Lung (tissue), 12 donors: ENCODE measurements around the gene LDB2. TPM values are rescaled to one million over a fixed set of nuclear protein-coding genes. Genes with fewer than 3 reads are reported as not detected.

Experiments
- ATAC-seq: fragments of 200-7000 bp; cut with Tn5 transposase; one replicate; pipeline ENCODE4 v1.9.1; 2020; ENCODE audit warnings: moderate number of reproducible peaks; ENCODE audit not compliant: insufficient read depth, low FRiP score
- DNase-seq, 3 donors: peaks; one replicate each; pipeline ENCODE4 v3.0.0-alpha.2; 2013 to 2017
- H3K27ac ChIP-seq, 2 donors: one replicate each; pipeline ENCODE4 v1.5.1; 2013; ENCODE audit warnings: mild to moderate bottlenecking in 2 of 2, moderate library complexity in 2 of 2, control low read depth in 1 of 2, inconsistent platforms in 1 of 2, low read depth in 1 of 2, low read length in 1 of 2
- H3K27me3 ChIP-seq, 3 donors: one replicate each; pipeline ENCODE4 v1.5.1; 2013; ENCODE audit warnings: low read length in 2 of 3; ENCODE audit not compliant: control insufficient read depth in 3 of 3, insufficient read depth in 3 of 3
- H3K36me3 ChIP-seq, 4 donors: one replicate each; pipeline ENCODE4 v1.5.1; 2013; ENCODE audit warnings: low read length in 4 of 4, mild to moderate bottlenecking in 1 of 4, moderate library complexity in 1 of 4; ENCODE audit not compliant: control insufficient read depth in 4 of 4, insufficient read depth in 4 of 4
- H3K4me1 ChIP-seq, 5 donors: one replicate each; pipeline ENCODE4 v1.5.1; 2013; ENCODE audit warnings: low read length in 5 of 5, mild to moderate bottlenecking in 2 of 5, moderate library complexity in 1 of 5; ENCODE audit not compliant: control insufficient read depth in 5 of 5, insufficient read depth in 5 of 5
- H3K4me3 ChIP-seq: one replicate; pipeline ENCODE4 v1.5.1; 2013; ENCODE audit warnings: mild to moderate bottlenecking, control low read depth, moderate library complexity
- H3K9ac ChIP-seq, 2 donors: one replicate each; pipeline ENCODE4 v1.5.1; 2013; ENCODE audit warnings: low read length in 2 of 2, control low read depth in 1 of 2; ENCODE audit not compliant: insufficient read depth in 1 of 2
- H3K9me3 ChIP-seq, 4 donors: one replicate each; pipeline ENCODE4 v1.5.1; 2013; ENCODE audit warnings: low read length in 3 of 4, mild to moderate bottlenecking in 1 of 4, moderate library complexity in 1 of 4; ENCODE audit not compliant: control insufficient read depth in 4 of 4, insufficient read depth in 3 of 4
- WGBS, 2 donors: extraction: QIAGEN DNeasy Blood & Tissue Kit; methylation state at CpG; one replicate each; pipeline ENCODE4 v1.1.7; 2013; 5-methylcytosine and 5-hydroxymethylcytosine counted together
- polyA plus RNA-seq, 2 donors: library from polyadenylated mRNA; stranded (reverse); fragments of 200-250 nt; gene quantifications; one replicate each; pipeline ENCODE4 v1.2.1, GENCODE V29; 2013
- total RNA-seq, 2 donors: library from RNA; depleted of rRNA in 1 of 2; stranded (reverse); fragments of >200 nt in 1 of 2; gene quantifications; one replicate each; pipeline ENCODE4 v1.2.1, GENCODE V29; 2014 to 2021
- TF ChIP-seq, protein P1 (sequence below): IDR thresholded peaks from 2 replicates; pipeline ENCODE4 v1.5.1; 2012; ENCODE audit warnings: mild to moderate bottlenecking; ENCODE audit errors: control extremely low read depth, extremely low read depth
- donor health status: control.
- donor health status: control.
- donor health status: Bipolar disorder and iron deficiency.
- donor health status: healthy.
- donor health status: DM: yes; HTN: yes; CAD: no.

The LDB2 gene
- total and polyA plus RNA-seq, 4 donors, result 18.1 to 147 (median 46.1) TPM

DNA sequence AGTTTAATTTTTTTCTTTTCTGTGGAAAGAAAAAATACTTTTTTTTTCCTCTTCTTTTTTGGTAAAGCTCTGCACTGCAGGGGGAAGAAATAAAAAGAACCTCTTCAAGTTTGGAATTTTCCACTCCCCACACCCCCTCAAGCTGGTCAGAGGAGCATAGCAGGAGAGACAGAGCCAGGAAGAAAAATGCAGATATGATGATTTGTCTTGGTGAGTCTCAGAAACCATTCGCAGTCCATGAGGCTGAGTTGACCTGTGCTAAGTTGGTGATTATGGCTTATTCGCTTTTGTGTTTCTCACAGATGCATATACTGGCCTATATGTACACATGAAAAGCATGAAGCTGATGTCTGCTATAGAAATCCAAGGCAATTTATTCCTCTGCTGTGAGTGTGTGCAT is 205.9 kb downstream of the LDB2 start:
- no peak for ATAC-seq
- Histone ChIP-seq H3K9ac (no peak overlapping the region), H3K27ac (no peak overlapping the region), H3K4me1 (peaks cover 2 to 34% (median 8%) of the 10 kb centered on the region in 5 donors), H3K9me3 (no peaks in the 10 kb centered on the region), H3K27me3 (no peaks in the 10 kb centered on the region), H3K36me3 (no peaks in the 10 kb centered on the region), H3K4me3 (no peak overlapping the region)
- TF ChIP-seq, protein P1, sequence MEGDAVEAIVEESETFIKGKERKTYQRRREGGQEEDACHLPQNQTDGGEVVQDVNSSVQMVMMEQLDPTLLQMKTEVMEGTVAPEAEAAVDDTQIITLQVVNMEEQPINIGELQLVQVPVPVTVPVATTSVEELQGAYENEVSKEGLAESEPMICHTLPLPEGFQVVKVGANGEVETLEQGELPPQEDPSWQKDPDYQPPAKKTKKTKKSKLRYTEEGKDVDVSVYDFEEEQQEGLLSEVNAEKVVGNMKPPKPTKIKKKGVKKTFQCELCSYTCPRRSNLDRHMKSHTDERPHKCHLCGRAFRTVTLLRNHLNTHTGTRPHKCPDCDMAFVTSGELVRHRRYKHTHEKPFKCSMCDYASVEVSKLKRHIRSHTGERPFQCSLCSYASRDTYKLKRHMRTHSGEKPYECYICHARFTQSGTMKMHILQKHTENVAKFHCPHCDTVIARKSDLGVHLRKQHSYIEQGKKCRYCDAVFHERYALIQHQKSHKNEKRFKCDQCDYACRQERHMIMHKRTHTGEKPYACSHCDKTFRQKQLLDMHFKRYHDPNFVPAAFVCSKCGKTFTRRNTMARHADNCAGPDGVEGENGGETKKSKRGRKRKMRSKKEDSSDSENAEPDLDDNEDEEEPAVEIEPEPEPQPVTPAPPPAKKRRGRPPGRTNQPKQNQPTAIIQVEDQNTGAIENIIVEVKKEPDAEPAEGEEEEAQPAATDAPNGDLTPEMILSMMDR, result no peak
- DNase-seq, result no peak
- 83 to 87% methylated on average over 2 of the region's 2 CpGs for WGBS, 2 donors

GRCh38 chr4:16692046-16692445 is 206.4 kb downstream of the LDB2 start:
- Histone ChIP-seq H3K27me3 (no peaks in the 10 kb centered on the region), H3K36me3 (no peaks in the 10 kb centered on the region), H3K4me1 (peaks cover 2 to 34% (median 8%) of the 10 kb centered on the region in 5 donors), H3K9ac (no peak overlapping the region), H3K27ac (no peak overlapping the region), H3K4me3 (no peak overlapping the region), H3K9me3 (no peaks in the 10 kb centered on the region)
- no peak for ATAC-seq
- TF ChIP-seq, protein P1, result no peak
- WGBS, 2 donors, result 62 to 79% methylated on average over 4 of the region's 4 CpGs
- peak in 1 of 3 donors; percentile 42 for DNase-seq

GRCh38 chr4:16691450-16691849 is 207.0 kb downstream of the LDB2 start:
- TF ChIP-seq, protein P1, result no peak
- H3K4me1 ChIP-seq, result peaks cover 2 to 37% (median 13%) of the 10 kb centered on the region in 5 donors
- no peak for ATAC-seq
- no peak overlapping the region for H3K9ac ChIP-seq
- no peaks in the 10 kb centered on the region for H3K36me3 ChIP-seq
- H3K4me3 ChIP-seq, result no peak overlapping the region
- DNase-seq, result peak in 1 of 3 donors; percentile 37
- WGBS, 2 donors, result 66 to 85% methylated on average over 1 of the region's 1 CpG
- H3K27me3 ChIP-seq, result no peaks in the 10 kb centered on the region
- no peak overlapping the region for H3K27ac ChIP-seq
- H3K9me3 ChIP-seq, result no peaks in the 10 kb centered on the region

DNA sequence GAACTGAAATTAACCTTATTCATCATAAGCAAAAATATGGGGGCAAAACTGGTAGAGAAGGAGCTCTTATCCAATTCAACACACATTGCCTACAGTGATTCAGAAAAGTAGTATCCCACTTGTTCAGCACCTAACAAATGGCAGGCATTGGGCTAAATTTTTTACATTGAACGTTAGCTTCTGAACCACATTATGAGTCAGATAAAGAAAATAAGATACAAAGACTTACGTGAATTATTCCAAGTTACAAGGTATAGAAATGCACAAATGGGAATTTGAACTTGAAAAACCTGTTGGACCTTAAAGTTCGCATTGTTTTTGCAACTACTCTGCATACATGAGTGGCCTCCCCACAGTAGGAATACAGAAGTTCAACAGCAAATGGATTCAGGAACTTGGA is 210.6 kb downstream of the LDB2 start:
- H3K27me3 ChIP-seq, result no peaks in the 10 kb centered on the region
- H3K36me3 ChIP-seq, result no peaks in the 10 kb centered on the region
- H3K9me3 ChIP-seq, result no peaks in the 10 kb centered on the region
- H3K9ac ChIP-seq, result no peak overlapping the region
- TF ChIP-seq, protein P1, result no peak
- DNase-seq, result no peak
- no peak overlapping the region for H3K27ac ChIP-seq
- peaks cover 0 to 47% (median 14%) of the 10 kb centered on the region in 5 donors for H3K4me1 ChIP-seq
- no peak overlapping the region for H3K4me3 ChIP-seq
- WGBS, 2 donors, result 88 to 91% methylated on average over 3 of the region's 3 CpGs
- no peak for ATAC-seq
